Esophagus squamous epithelium (tissue), 4 donors: ENCODE data around the gene FPR2.

Experiments used
- CTCF ChIP-seq, 6 experiments: fragments of 450-650 bp in 4 of 6; fragments of 200-600 bp in 2 of 6; sonication (generic) in 2 of 6; IDR thresholded peaks; one replicate each; pipeline ENCODE4 v1.5.1; 2016 to 2019; ENCODE audit warnings: antibody characterized with exemption in 6 of 6, mild to moderate bottlenecking in 4 of 6, moderate library complexity in 4 of 6
- POLR2A ChIP-seq, 4 donors: fragments of 450-650 bp; IDR thresholded peaks; one replicate each; pipeline ENCODE4 v1.6.1; 2017; ENCODE audit warnings: antibody characterized with exemption in 4 of 4, mild to moderate bottlenecking in 4 of 4, moderate library complexity in 3 of 4

GRCh38 chr19:51789061-51789795, 28.2 kb downstream of the FPR2 start:
- TF ChIP-seq CTCF (IDR thresholded peaks at IDR 0.05) (no peak), POLR2A (IDR thresholded peaks at IDR 0.05) (no peak)
